H9 (cell line): ENCODE measurements around the gene COL4A2. TPM values are rescaled to one million over a fixed set of nuclear protein-coding genes. Genes with fewer than 3 reads are reported as not detected.

Experiments
- DNase-seq: peaks from one replicate; pipeline ENCODE4 v3.0.0-alpha.2; 2017
- H2AFZ ChIP-seq: one replicate; pipeline ENCODE4 v1.6.1; 2013; ENCODE audit warnings: mild to moderate bottlenecking, low read length, control low read depth, moderate library complexity
- H2AK5ac ChIP-seq: 2 replicates; pipeline ENCODE4 v1.6.1; 2013; ENCODE audit warnings: low read length, control low read depth, mixed read lengths; ENCODE audit not compliant: insufficient read length
- H2BK120ac ChIP-seq: one replicate; pipeline ENCODE4 v1.6.1; 2013; ENCODE audit warnings: low read depth, mild to moderate bottlenecking, low read length, control low read depth, inconsistent platforms; ENCODE audit not compliant: poor library complexity, severe bottlenecking
- H2BK12ac ChIP-seq: 2 replicates; pipeline ENCODE4 v1.6.1; 2013; ENCODE audit warnings: low read length, control low read depth, mixed read lengths, low read depth; ENCODE audit not compliant: insufficient read length
- H2BK15ac ChIP-seq: 2 replicates; pipeline ENCODE4 v1.6.1; 2013; ENCODE audit warnings: low read depth, low read length, control low read depth
- H2BK20ac ChIP-seq: one replicate; pipeline ENCODE4 v1.6.1; 2013; ENCODE audit warnings: low read depth, mild to moderate bottlenecking, low read length, control low read depth, inconsistent platforms; ENCODE audit not compliant: poor library complexity, severe bottlenecking
- H2BK5ac ChIP-seq: 2 replicates; pipeline ENCODE4 v1.6.1; 2013; ENCODE audit warnings: low read length, control low read depth, mixed read lengths; ENCODE audit not compliant: insufficient read length
- H3K14ac ChIP-seq: 2 replicates; pipeline ENCODE4 v1.6.1; 2013; ENCODE audit warnings: low read length, control low read depth; ENCODE audit not compliant: insufficient read depth
- H3K18ac ChIP-seq: 2 replicates; pipeline ENCODE4 v1.6.1; 2013; ENCODE audit warnings: low read depth, mild to moderate bottlenecking, mixed read lengths, low read length, control low read depth; ENCODE audit not compliant: insufficient read length
- H3K23ac ChIP-seq: 2 replicates; pipeline ENCODE4 v1.6.1; 2013; ENCODE audit warnings: low read length, control low read depth, mixed read lengths, low read depth; ENCODE audit not compliant: insufficient read length
- H3K23me2 ChIP-seq: 2 replicates; pipeline ENCODE4 v1.6.1; 2013; ENCODE audit warnings: low read depth, mild to moderate bottlenecking, mixed read lengths, low read length, control low read depth; ENCODE audit not compliant: insufficient read length, poor library complexity, severe bottlenecking
- H3K27ac ChIP-seq: 2 replicates; pipeline ENCODE4 v1.5.1; 2013; ENCODE audit warnings: low read length, control low read depth, mixed read lengths, low read depth; ENCODE audit not compliant: insufficient read length
- H3K27me3 ChIP-seq: 2 replicates; pipeline ENCODE4 v1.6.1; 2013; ENCODE audit warnings: low read length, control low read depth, inconsistent platforms; ENCODE audit not compliant: insufficient read depth
- H3K4ac ChIP-seq: 2 replicates; pipeline ENCODE4 v1.6.1; 2013; ENCODE audit warnings: low read depth, mild to moderate bottlenecking, control low read depth, inconsistent platforms, low read length, moderate library complexity
- H3K4me1 ChIP-seq: 2 replicates; pipeline ENCODE4 v1.6.1; 2013; ENCODE audit warnings: low read length, control low read depth, inconsistent platforms; ENCODE audit not compliant: insufficient read depth
- H3K4me2 ChIP-seq: 2 replicates; pipeline ENCODE4 v1.6.1; 2013; ENCODE audit warnings: low read length, control low read depth, mixed read lengths; ENCODE audit not compliant: insufficient read length, insufficient read depth
- H3K56ac ChIP-seq: 2 replicates; pipeline ENCODE4 v1.6.1; 2013; ENCODE audit warnings: low read depth, mild to moderate bottlenecking, mixed read lengths, low read length, control low read depth; ENCODE audit not compliant: insufficient read length
- H3K79me1 ChIP-seq: 2 replicates; pipeline ENCODE4 v1.6.1; 2013; ENCODE audit warnings: low read depth, mild to moderate bottlenecking, moderate library complexity, low read length, control low read depth, inconsistent platforms; ENCODE audit not compliant: insufficient read depth, poor library complexity, severe bottlenecking
- H3K79me2 ChIP-seq: 2 replicates; pipeline ENCODE4 v1.6.1; 2013; ENCODE audit warnings: low read length, control low read depth, inconsistent platforms; ENCODE audit not compliant: insufficient read depth
- H3K9ac ChIP-seq: 2 replicates; pipeline ENCODE4 v1.6.1; 2013; ENCODE audit warnings: low read length, control low read depth, mixed read lengths; ENCODE audit not compliant: insufficient read length; ENCODE audit errors: extremely low read depth
- H3K9me3 ChIP-seq: one replicate; pipeline ENCODE4 v1.6.1; 2013; ENCODE audit warnings: low read depth, low read length, inconsistent platforms; ENCODE audit not compliant: control insufficient read depth
- H3T11ph ChIP-seq: one replicate; pipeline ENCODE4 v1.6.1; 2013; ENCODE audit warnings: mild to moderate bottlenecking, low read length, control low read depth, inconsistent platforms
- H4K20me1 ChIP-seq: one replicate; pipeline ENCODE4 v1.6.1; 2013; ENCODE audit not compliant: control insufficient read depth, insufficient read length, insufficient read depth
- H4K5ac ChIP-seq: 2 replicates; pipeline ENCODE4 v1.6.1; 2013; ENCODE audit warnings: low read depth, mild to moderate bottlenecking, mixed read lengths, low read length, control low read depth; ENCODE audit not compliant: insufficient read length
- H4K8ac ChIP-seq: replicated peaks from 2 replicates; pipeline ENCODE4 v1.6.1; 2013; ENCODE audit warnings: low read length, control low read depth, mixed read lengths, low read depth; ENCODE audit not compliant: insufficient read length
- H4K91ac ChIP-seq: 2 replicates; pipeline ENCODE4 v1.6.1; 2013; ENCODE audit warnings: low read depth, mild to moderate bottlenecking, moderate library complexity, mixed read lengths, low read length, control low read depth; ENCODE audit not compliant: insufficient read length
- H3K27ac Mint-ChIP-seq, 3 experiments: 2 replicates in 2 of 3; 3 replicates in 1 of 3; pipeline ENCODE4 v1.8.0; 2020 to 2021; ENCODE audit warnings: mixed read lengths in 3 of 3, mild to moderate bottlenecking in 1 of 3, moderate library complexity in 1 of 3
- H3K27me3 Mint-ChIP-seq: 2 replicates; pipeline ENCODE4 v1.8.0; 2021; ENCODE audit warnings: low read depth, mild to moderate bottlenecking, moderate library complexity, mixed read lengths
- H3K36me3 Mint-ChIP-seq, 3 experiments: 2 replicates in 2 of 3; 3 replicates in 1 of 3; pipeline ENCODE4 v1.8.0; 2020 to 2021; ENCODE audit warnings: low read depth in 3 of 3, mixed read lengths in 3 of 3; ENCODE audit not compliant: insufficient read depth in 1 of 3
- H3K4me1 Mint-ChIP-seq, 2 experiments: 2 replicates each; pipeline ENCODE4 v1.8.0; 2020; ENCODE audit warnings: mixed read lengths in 2 of 2
- H3K4me3 Mint-ChIP-seq, 2 experiments: 2 replicates in 1 of 2; 3 replicates in 1 of 2; pipeline ENCODE4 v1.8.0; 2020 to 2021; ENCODE audit warnings: mild to moderate bottlenecking in 2 of 2, mixed read lengths in 2 of 2, moderate library complexity in 1 of 2
- H3K9me3 Mint-ChIP-seq, 2 experiments: 2 replicates in 1 of 2; 3 replicates in 1 of 2; pipeline ENCODE4 v1.8.0; 2020; ENCODE audit warnings: mild to moderate bottlenecking in 2 of 2, mixed read lengths in 2 of 2, moderate library complexity in 1 of 2
- CTCF ChIP-seq: fragments of 200-600 bp; sonication (generic); conservative IDR thresholded peaks from 3 replicates; pipeline ENCODE4 v1.8.0; 2021; ENCODE audit warnings: antibody characterized with exemption, mild to moderate bottlenecking
- WGBS: extraction: QIAGEN DNeasy Blood & Tissue Kit; methylation state at CpG from one replicate; pipeline ENCODE4 v1.1.7; 2013; ENCODE audit warnings: missing lambda C conversion rate, low lambda C conversion rate, mixed read lengths; ENCODE audit not compliant: insufficient read length; ENCODE audit errors: extremely low coverage; 5-methylcytosine and 5-hydroxymethylcytosine counted together
- total RNA-seq: library from RNA; stranded (reverse); gene quantifications from 2 replicates; pipeline ENCODE4 v1.2.1, GENCODE V29; 2021

Gene COL4A2
- total RNA-seq, 1 experiment from 2014 or later: 76.5 TPM

- H3K9ac ChIP-seq: no peak overlapping the region
- H2AFZ ChIP-seq: no peak overlapping the region
- H4K20me1 ChIP-seq: no peaks in the 10 kb centered on the region
- H3K23me2 ChIP-seq: no peaks in the 10 kb centered on the region
- H3K4me2 ChIP-seq: no peak overlapping the region
- no peaks in the 10 kb centered on the region for H3K9me3 ChIP-seq
- no peak overlapping the region for H3K56ac ChIP-seq
- H3K79me2 ChIP-seq: peaks cover 3% of the 10 kb centered on the region; the same call in 1 of the 2 replicates
- no peaks in the 10 kb centered on the region for H3K27me3 Mint-ChIP-seq
- no CpG with 5 or more reads among the region's 5 CpGs for whole genome bisulfite sequencing
- no peak overlapping the region for H2BK20ac ChIP-seq
- no peak overlapping the region for H3K23ac ChIP-seq
- no peak overlapping the region for H3K27ac ChIP-seq
- no peaks in the 10 kb centered on the region for H3K27me3 ChIP-seq
- H3K18ac ChIP-seq: no peak overlapping the region
- H3K27ac Mint-ChIP-seq: no peak overlapping the region; a peak in 1 of 7 replicates
- H2AK5ac ChIP-seq: no peak overlapping the region
- no peak overlapping the region for H3T11ph ChIP-seq
- H3K4me3 Mint-ChIP-seq: no peak overlapping the region
- no peak overlapping the region for H2BK5ac ChIP-seq
- H4K91ac ChIP-seq: no peak overlapping the region
- H4K8ac ChIP-seq: no peak overlapping the region
- TF ChIP-seq CTCF: no peak
- peaks cover 0 to 6% (median 0%) of the 10 kb centered on the region in 3 experiments; a peak in 3 of 7 replicates for H3K36me3 Mint-ChIP-seq
- peaks cover 2% of the 10 kb centered on the region; the same call in 1 of the 2 replicates for H3K4me1 ChIP-seq
- no peak overlapping the region for H3K4ac ChIP-seq
- H4K5ac ChIP-seq: no peak overlapping the region
- peaks cover 4% of the 10 kb centered on the region for H3K79me1 ChIP-seq
- no peak overlapping the region for H3K14ac ChIP-seq
- no peak overlapping the region for H2BK120ac ChIP-seq
- no peaks in the 10 kb centered on the region for H3K9me3 Mint-ChIP-seq
- no peak overlapping the region for H2BK12ac ChIP-seq
- H2BK15ac ChIP-seq: no peak overlapping the region
- no peak for DNase-seq
- H3K4me1 Mint-ChIP-seq: peaks cover 45 to 56% of the 10 kb centered on the region in 2 experiments
These were observed 221.3 kb downstream of the COL4A2 start for GRCh38 chr13:110528371-110528770.
